ENCODE measurements around the gene CBX4.

Gene CBX4

DNA sequence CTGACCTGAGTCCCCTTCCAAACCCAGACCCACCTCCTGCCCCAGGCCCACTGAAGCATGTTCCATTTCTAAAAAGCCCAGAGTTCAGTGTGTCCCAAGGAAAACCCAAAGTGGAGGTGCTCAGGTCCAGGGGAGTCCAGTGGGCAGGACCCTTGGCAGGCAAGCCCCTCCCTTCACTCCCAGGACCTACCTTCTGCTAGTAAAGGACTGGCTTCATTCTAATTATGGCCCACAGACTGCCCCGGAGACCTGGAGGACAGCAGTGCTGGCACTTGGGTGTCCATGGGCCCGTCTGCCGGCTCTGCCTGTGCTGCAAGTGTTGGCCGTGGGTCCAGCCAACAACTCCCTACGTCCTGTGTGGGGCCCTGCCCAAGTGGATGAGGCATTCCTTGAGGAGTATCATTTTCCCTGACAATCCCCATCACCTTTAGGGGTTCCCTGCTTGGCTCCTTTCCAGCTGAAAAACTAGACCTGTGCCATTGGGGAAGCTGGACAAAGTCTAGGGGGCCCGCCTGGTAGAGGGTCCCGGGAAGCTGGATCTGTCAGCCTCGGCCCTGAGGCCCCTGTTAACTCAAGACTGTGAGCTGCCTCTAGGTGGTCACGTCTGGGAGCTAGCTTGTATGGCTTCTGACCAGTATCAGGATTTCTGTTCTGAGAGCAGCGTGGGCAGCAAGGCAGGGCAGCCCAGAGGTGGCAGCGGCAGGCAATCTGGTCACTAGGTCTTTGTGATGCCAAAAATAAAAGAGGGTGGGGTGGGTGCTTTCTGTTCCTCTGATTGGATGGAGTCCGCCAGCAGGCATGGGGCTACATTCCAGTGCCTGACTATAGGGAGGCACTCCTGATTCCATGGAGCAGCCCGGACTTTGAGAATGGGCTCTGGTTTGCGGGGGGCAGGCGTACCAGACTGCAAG is 53.1 kb downstream of the CBX4 start:
- DNase-seq: no peak

DNA sequence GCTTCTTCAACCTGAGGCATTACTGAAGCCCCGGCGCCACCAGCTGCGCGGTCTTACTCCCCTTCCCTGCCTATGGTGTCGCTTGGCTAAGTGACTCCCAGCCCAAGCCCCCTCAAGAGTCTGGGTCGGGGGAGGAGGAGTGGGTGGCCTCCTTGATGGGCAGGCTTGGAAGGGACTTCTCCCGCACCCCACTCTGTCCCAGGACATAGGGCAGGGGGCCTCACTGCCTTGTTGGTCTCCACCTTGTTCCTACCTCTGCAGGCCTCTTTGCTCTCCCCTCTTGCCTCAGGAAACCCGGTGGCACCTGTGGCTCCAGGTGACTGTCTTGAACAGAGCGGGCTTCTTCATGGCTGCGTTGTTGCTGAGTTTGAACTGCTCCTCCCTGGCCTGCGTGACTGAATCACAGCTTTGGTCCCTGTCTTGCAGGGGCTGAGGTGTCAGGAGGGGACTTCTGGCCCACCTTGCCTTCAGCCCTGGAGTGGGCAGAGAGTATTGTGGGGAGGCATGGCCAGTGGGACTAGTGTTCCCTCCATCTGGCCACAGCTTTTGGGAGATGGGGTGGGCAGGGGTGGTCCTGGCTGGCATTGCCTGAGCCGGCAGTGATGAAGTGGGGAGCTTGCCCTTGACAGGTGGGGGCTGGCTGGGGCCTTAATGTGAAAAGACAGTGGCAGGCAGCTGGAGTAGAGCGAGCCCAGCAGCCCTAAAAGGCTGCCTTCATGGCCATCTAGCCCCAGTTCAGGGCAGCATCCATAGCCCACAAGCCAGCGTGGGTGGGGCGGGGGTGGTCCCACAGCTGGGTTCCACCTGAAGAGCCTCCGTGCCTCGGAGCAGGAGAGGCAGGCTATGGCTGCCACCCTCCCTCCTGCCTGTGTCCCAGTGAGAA is 54.0 kb downstream of the CBX4 start:
- no peak for DNase-seq

- DNase-seq: no peak
These were observed 54.8 kb downstream of the CBX4 start for GRCh38 chr17:79784353-79785016.

DNA sequence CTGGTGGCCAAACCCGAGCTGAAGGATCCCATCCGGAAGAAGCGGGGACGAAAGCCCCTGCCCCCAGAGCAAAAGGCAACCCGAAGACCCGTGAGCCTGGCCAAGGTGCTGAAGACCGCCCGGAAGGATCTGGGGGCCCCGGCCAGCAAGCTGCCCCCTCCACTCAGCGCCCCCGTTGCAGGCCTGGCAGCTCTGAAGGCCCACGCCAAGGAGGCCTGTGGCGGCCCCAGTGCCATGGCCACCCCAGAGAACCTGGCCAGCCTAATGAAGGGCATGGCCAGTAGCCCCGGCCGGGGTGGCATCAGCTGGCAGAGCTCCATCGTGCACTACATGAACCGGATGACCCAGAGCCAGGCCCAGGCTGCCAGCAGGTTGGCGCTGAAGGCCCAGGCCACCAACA is 55.3 kb downstream of the CBX4 start:
- no peak for DNase-seq
